OCI-LY3 (cell line): ENCODE results near the gene SYT2.
A peak's percentile ranks its signal among the peaks of the same experiment; 100 is the strongest.
"Not testable (repeated sequence)": the region's sequence is repeated elsewhere in the genome, so short reads cannot be mapped to it uniquely, and the experiment has no call there.

ENCODE experiments used
- H2AFZ ChIP-seq: fragments of 200-600, 300-600 bp; shearing (Covaris generic); 2 replicates; pipeline ENCODE4 v1.6.0; 2014; ENCODE audit warnings: antibody characterized with exemption, low read depth, low read length
- H3K27ac ChIP-seq: fragments of 200-600, 300-600 bp; sonication (generic); 2 replicates; pipeline ENCODE4 v1.5.1; 2014; ENCODE audit warnings: mild to moderate bottlenecking, low read length, moderate library complexity, mixed read lengths
- H3K27me3 ChIP-seq: fragments of 200-600, 300-600 bp; sonication (generic); 2 replicates; pipeline ENCODE4 v1.6.1; 2014; ENCODE audit warnings: low read depth, low read length, mixed read lengths
- H3K36me3 ChIP-seq: fragments of 200-600, 300-600 bp; sonication (generic); replicated peaks from 2 replicates; pipeline ENCODE3; 2014; ENCODE audit warnings: low read depth, low read length, mixed read lengths
- H3K4me1 ChIP-seq: fragments of 300-600, 200-600 bp; sonication (generic); 2 replicates; pipeline ENCODE4 v1.6.1; 2014; ENCODE audit warnings: low read length, mixed read lengths
- H3K4me2 ChIP-seq: fragments of 200-600, 300-600 bp; sonication (generic); 2 replicates; pipeline ENCODE4 v1.6.1; 2014; ENCODE audit warnings: low read length, mixed read lengths
- H3K4me3 ChIP-seq: fragments of 300-600, 200-600 bp; sonication (generic); 2 replicates; pipeline ENCODE4 v1.5.1; 2014; ENCODE audit warnings: antibody characterized with exemption, mild to moderate bottlenecking, low read length, moderate library complexity
- H3K79me2 ChIP-seq: fragments of 300-600, 200-600 bp; shearing (Covaris generic); 2 replicates; pipeline ENCODE4 v1.6.1; 2014; ENCODE audit warnings: mild to moderate bottlenecking, low read length, mixed read lengths
- H3K9ac ChIP-seq: fragments of 300-600, 200-600 bp; shearing (Covaris generic); 2 replicates; pipeline ENCODE4 v1.6.0; 2014; ENCODE audit warnings: mild to moderate bottlenecking, low read length, moderate library complexity
- H3K9me3 ChIP-seq: fragments of 200-600, 300-600 bp; shearing (Covaris generic); 2 replicates; pipeline ENCODE4 v1.6.1; 2014; ENCODE audit warnings: low read length, mixed read lengths; ENCODE audit not compliant: insufficient read depth
- H4K20me1 ChIP-seq: fragments of 200-600, 300-600 bp; sonication (generic); 2 replicates; pipeline ENCODE4 v1.6.1; 2016; ENCODE audit warnings: low read length, mixed read lengths; ENCODE audit not compliant: insufficient read depth
- CTCF ChIP-seq: fragments of 200-600, 300-600 bp; sonication (generic); IDR thresholded peaks from 2 replicates; pipeline ENCODE4 v1.5.1; 2014; ENCODE audit warnings: antibody characterized with exemption, low read length, low read depth
- EZH2phosphoT487 ChIP-seq: fragments of 200-600 bp; shearing (Covaris generic); IDR thresholded peaks from 2 replicates; pipeline ENCODE4 v1.6.1; 2018; ENCODE audit warnings: antibody characterized with exemption, mixed run types, low read depth

Gene SYT2

DNA sequence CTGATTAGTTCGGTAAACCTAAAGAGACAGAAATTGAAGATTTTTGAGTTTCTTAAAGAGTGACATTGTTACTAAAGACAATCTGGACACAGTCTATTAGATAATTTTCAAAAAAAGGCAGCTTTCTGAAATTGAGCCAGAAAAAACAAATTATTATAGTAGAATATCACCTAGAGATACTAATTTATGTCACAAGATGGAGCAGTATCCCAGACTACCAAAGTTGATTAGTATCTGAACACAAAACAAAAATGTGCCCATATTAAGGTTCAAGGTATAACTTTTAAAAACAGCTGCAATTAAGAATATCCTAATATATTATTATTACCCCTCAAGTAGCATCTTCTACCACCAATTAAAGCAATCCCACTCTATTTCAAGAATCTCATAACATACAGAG lies 40.5 kb upstream of the SYT2 start:
- H3K79me2 ChIP-seq, result no peaks in the 10 kb centered on the region
- no peak overlapping the region for H2AFZ ChIP-seq
- H3K27ac ChIP-seq, result no peak overlapping the region
- no peak overlapping the region for H3K4me2 ChIP-seq
- peaks cover 6% of the 10 kb centered on the region for H4K20me1 ChIP-seq
- TF ChIP-seq CTCF, result peak; percentile 28
- no peak for TF ChIP-seq EZH2phosphoT487
- no peaks in the 10 kb centered on the region for H3K9me3 ChIP-seq
- H3K4me3 ChIP-seq, result no peak overlapping the region
- no peaks in the 10 kb centered on the region for H3K4me1 ChIP-seq
- no peak overlapping the region for H3K9ac ChIP-seq
- peaks cover 37% of the 10 kb centered on the region for H3K36me3 ChIP-seq
- no peaks in the 10 kb centered on the region for H3K27me3 ChIP-seq

- Histone ChIP-seq H3K79me2 (no peaks in the 10 kb centered on the region), H3K4me2 (no peak overlapping the region), H3K27ac (no peak overlapping the region), H3K9me3 (no peaks in the 10 kb centered on the region), H2AFZ (no peak overlapping the region), H3K9ac (no peak overlapping the region), H4K20me1 (peaks cover 6% of the 10 kb centered on the region), H3K4me3 (no peak overlapping the region), H3K36me3 (peaks cover 42% of the 10 kb centered on the region), H3K27me3 (no peaks in the 10 kb centered on the region), H3K4me1 (no peaks in the 10 kb centered on the region)
- no peak for TF ChIP-seq CTCF
- no peak for TF ChIP-seq EZH2phosphoT487
These were observed 39.8 kb upstream of the SYT2 start for GRCh38 chr1:202750024-202750423.

DNA sequence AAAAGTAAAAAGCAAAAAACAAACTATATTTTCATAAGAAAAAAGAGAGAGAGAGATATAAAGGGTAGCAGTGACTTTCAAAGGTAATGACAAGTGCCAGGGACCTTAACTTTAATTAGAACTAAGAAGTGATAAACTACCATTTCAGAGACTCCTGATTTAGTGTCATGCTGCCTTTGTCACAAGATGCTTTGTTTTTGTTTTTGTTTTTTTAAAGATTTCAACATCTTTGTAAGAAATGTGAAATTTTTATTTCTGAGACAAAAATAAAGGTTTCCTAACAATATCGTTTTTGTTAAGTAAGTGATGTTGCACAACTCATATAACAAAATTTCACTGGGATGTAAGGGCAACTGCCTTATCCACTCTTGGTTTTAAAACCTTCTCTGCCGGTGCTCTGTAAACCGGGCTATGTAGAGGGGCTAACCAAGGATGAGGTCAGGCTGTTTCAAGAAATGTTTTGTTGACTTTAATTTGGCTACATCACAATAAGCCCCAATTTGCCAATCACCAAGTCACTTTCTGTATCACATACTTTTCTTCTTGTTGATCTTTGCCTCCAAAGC lies 35.2 kb upstream of the SYT2 start:
- Histone ChIP-seq H3K4me1 (no peaks in the 10 kb centered on the region), H3K9me3 (0 out of 2 replicates have a peak, but pooled peaks cover 8% of the 10 kb centered on the region), H3K79me2 (no peaks in the 10 kb centered on the region), H3K4me3 (no peak overlapping the region), H3K4me2 (no peak overlapping the region), H3K27ac (no peak overlapping the region), H3K36me3 (peaks cover 54% of the 10 kb centered on the region), H3K9ac (no peak overlapping the region), H2AFZ (no peak overlapping the region), H3K27me3 (no peaks in the 10 kb centered on the region), H4K20me1 (peaks cover 6% of the 10 kb centered on the region; the same call in 1 of the 2 replicates)
- TF ChIP-seq EZH2phosphoT487, result no peak
- TF ChIP-seq CTCF, result no peak

GRCh38 chr1:202744770-202745169 lies 34.5 kb upstream of the SYT2 start:
- not testable (repeated sequence) for H4K20me1 ChIP-seq, H3K9ac ChIP-seq, H3K4me1 ChIP-seq, H3K27ac ChIP-seq, H3K9me3 ChIP-seq, H3K4me3 ChIP-seq, H3K4me2 ChIP-seq, H2AFZ ChIP-seq, H3K79me2 ChIP-seq, H3K27me3 ChIP-seq
- H3K36me3 ChIP-seq, result peaks cover 51% of the 10 kb centered on the region
